Caco-2 (cell line): Measurements from ENCODE around the gene EPGN. TPM values are rescaled to one million over a fixed set of nuclear protein-coding genes. Genes with fewer than 3 reads are reported as not detected.

ENCODE experiments used
- BruUV-seq: library from RNA; stranded (reverse); fragments of 400-500 nt; replicated peaks from 2 replicates; lab custom pipeline; 2021; lab: Mats Ljungman, UMichigan
- CTCF ChIA-PET: fragments of 300-600 bp; sonication (Branson Sonifier 250); formaldehyde crosslinking; loops from one replicate; lab custom pipeline; 2022; ENCODE audit warnings: antibody characterized with exemption; lab: Charles Lee
- POLR2A ChIA-PET: fragments of 300-600 bp; sonication (Branson Sonifier 250); formaldehyde crosslinking; loops from one replicate; lab custom pipeline; 2022; ENCODE audit warnings: antibody characterized with exemption; lab: Charles Lee
- DNase-seq, 2 experiments: peaks; one replicate each; pipeline versions ENCODE4 v3.0.0 to v3.0.0-alpha.2; 2020 to 2022
- H3K27me3 ChIP-seq: replicated peaks from 2 replicates; pipeline ENCODE4 v1.6.0; 2011; ENCODE audit warnings: low read length; ENCODE audit not compliant: control insufficient read depth, insufficient read depth
- H3K36me3 ChIP-seq: 2 replicates; pipeline ENCODE4 v1.5.1; 2011; ENCODE audit warnings: low read length; ENCODE audit not compliant: control insufficient read depth, insufficient read depth
- H3K4me1 ChIP-seq: fragments of 250-450 bp; sonication (Bioruptor Pico); 2 replicates; pipeline ENCODE4 v1.5.1; 2020; ENCODE audit warnings: mild to moderate bottlenecking
- H3K4me3 ChIP-seq: 2 replicates; pipeline ENCODE4 v1.5.1; 2011; ENCODE audit warnings: low read depth, mild to moderate bottlenecking, control low read depth, low read length
- H3K9me3 ChIP-seq: fragments of 250-450 bp; sonication (Bioruptor Pico); 2 replicates; pipeline ENCODE4 v1.5.1; 2020; ENCODE audit warnings: mild to moderate bottlenecking, moderate library complexity
- H3K27ac Mint-ChIP-seq: one replicate; pipeline ENCODE4 v1.8.0; 2022; ENCODE audit warnings: mixed read lengths; ENCODE audit not compliant: unreplicated experiment
- H3K27me3 Mint-ChIP-seq: one replicate; pipeline ENCODE4 v1.8.0; 2022; ENCODE audit warnings: mixed read lengths; ENCODE audit not compliant: insufficient read depth, unreplicated experiment
- H3K36me3 Mint-ChIP-seq: one replicate; pipeline ENCODE4 v1.8.0; 2022; ENCODE audit warnings: mild to moderate bottlenecking, mixed read lengths; ENCODE audit not compliant: insufficient read depth, unreplicated experiment
- H3K4me1 Mint-ChIP-seq: one replicate; pipeline ENCODE4 v1.8.0; 2022; ENCODE audit warnings: low read depth, mixed read lengths; ENCODE audit not compliant: unreplicated experiment
- H3K4me3 Mint-ChIP-seq: one replicate; pipeline ENCODE4 v1.8.0; 2022; ENCODE audit warnings: mild to moderate bottlenecking, moderate library complexity, mixed read lengths; ENCODE audit not compliant: unreplicated experiment
- H3K9me3 Mint-ChIP-seq: one replicate; pipeline ENCODE4 v1.8.0; 2022; ENCODE audit warnings: mixed read lengths; ENCODE audit not compliant: unreplicated experiment
- CTCF ChIP-seq, 2 experiments: fragments of 200-600 bp in 1 of 2; IDR thresholded peaks; 1 replicate in 1 of 2; 2 replicates in 1 of 2; pipeline versions ENCODE4 v1.5.1 to v1.8.0; 2011 to 2022; ENCODE audit warnings: antibody characterized with exemption in 1 of 2, control low read depth in 1 of 2, inconsistent platforms in 1 of 2, low read depth in 1 of 2, low read length in 1 of 2, mild to moderate bottlenecking in 1 of 2, moderate library complexity in 1 of 2; ENCODE audit not compliant: insufficient read depth in 1 of 2, severe bottlenecking in 1 of 2, unreplicated experiment in 1 of 2
- intact Hi-C: fragments of 100-400 bp; cut with micrococcal nuclease; formaldehyde crosslinking; loops from one replicate; pipeline ENCODE4 v1.10.0; 2022; ENCODE audit not compliant: unreplicated experiment
- total RNA-seq: library from RNA; stranded (reverse); gene quantifications from 2 replicates; pipeline ENCODE4 v1.2.3, GENCODE V29; 2022

EPGN gene
- total RNA-seq, 1 experiment from 2014 or later: not detected

GRCh38 chr4:74279716-74280115 is 28.6 kb upstream of the EPGN start:
- ChIA-PET CTCF (no interaction called here), POLR2A (no interaction called here)
- BruUV-seq: no TSS peak

GRCh38 chr4:74282926-74283325 is 25.3 kb upstream of the EPGN start:
- H3K4me3 ChIP-seq: no peak overlapping the region

More at GRCh38 chr4:74279716-74280115, 28.6 kb upstream of the EPGN start:
- Mint-ChIP-seq H3K4me3 (no peak overlapping the region), H3K27ac (no peak overlapping the region), H3K4me1 (peaks cover 11% of the 10 kb centered on the region), H3K9me3 (no peaks in the 10 kb centered on the region), H3K27me3 (no peaks in the 10 kb centered on the region), H3K36me3 (no peaks in the 10 kb centered on the region)
- no peak for TF ChIP-seq CTCF (IDR thresholded peaks at IDR 0.05; ENCODE audit: insufficient read depth in 1 of 2, low read depth in 1 of 2, low read length in 1 of 2, severe bottlenecking in 1 of 2, unreplicated experiment in 1 of 2)
- DNase-seq: no peak
- Histone ChIP-seq H3K4me3 (no peak overlapping the region), H3K4me1 (no peaks in the 10 kb centered on the region), H3K9me3 (no peaks in the 10 kb centered on the region), H3K27me3 (no peaks in the 10 kb centered on the region), H3K36me3 (no peaks in the 10 kb centered on the region)
- intact Hi-C loops: no loop called here

DNA sequence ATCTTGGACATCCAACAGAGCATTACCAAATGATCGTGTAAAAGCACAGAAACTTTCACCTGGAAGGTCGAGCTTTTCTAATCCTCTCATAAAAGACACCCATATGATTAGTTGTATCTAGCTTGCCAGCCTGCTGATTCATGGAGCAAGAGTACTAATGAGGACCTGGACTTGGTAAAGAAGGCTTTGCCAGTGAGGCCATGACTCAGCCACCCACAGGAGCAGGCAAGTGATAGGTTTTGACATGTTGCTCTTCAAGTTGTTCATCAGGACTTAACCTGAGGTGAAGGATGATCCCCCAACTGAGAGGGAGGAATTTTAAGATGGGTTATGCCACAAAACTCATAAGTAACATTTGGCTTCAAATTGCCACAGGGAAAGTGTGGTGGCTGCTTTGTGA is 24.7 kb upstream of the EPGN start:
- H3K36me3 Mint-ChIP-seq: no peaks in the 10 kb centered on the region
- intact Hi-C loops: no loop called here
- H3K4me1 ChIP-seq: no peaks in the 10 kb centered on the region
- BruUV-seq: no TSS peak
- peaks cover 11% of the 10 kb centered on the region for H3K4me1 Mint-ChIP-seq
- DNase-seq: no peak
- no peak overlapping the region for H3K4me3 ChIP-seq
- POLR2A ChIA-PET: no interaction called here
- CTCF ChIA-PET: no interaction called here
- no peak for TF ChIP-seq CTCF (IDR thresholded peaks at IDR 0.05; ENCODE audit: insufficient read depth in 1 of 2, low read depth in 1 of 2, low read length in 1 of 2, severe bottlenecking in 1 of 2, unreplicated experiment in 1 of 2)
- H3K27me3 Mint-ChIP-seq: no peaks in the 10 kb centered on the region
- no peaks in the 10 kb centered on the region for H3K9me3 ChIP-seq
- H3K36me3 ChIP-seq: no peaks in the 10 kb centered on the region
- H3K4me3 Mint-ChIP-seq: no peak overlapping the region
- no peak overlapping the region for H3K27ac Mint-ChIP-seq
- H3K27me3 ChIP-seq: no peaks in the 10 kb centered on the region
- H3K9me3 Mint-ChIP-seq: no peaks in the 10 kb centered on the region

More at GRCh38 chr4:74282926-74283325, 25.3 kb upstream of the EPGN start:
- BruUV-seq: no TSS peak
- no peaks in the 10 kb centered on the region for H3K9me3 Mint-ChIP-seq
- no peaks in the 10 kb centered on the region for H3K27me3 ChIP-seq
- H3K4me3 Mint-ChIP-seq: no peak overlapping the region
- H3K9me3 ChIP-seq: no peaks in the 10 kb centered on the region
- H3K4me1 ChIP-seq: no peaks in the 10 kb centered on the region
- CTCF ChIA-PET: no interaction called here
- intact Hi-C loops: no loop called here
- POLR2A ChIA-PET: no interaction called here
- no peaks in the 10 kb centered on the region for H3K36me3 ChIP-seq
- H3K27ac Mint-ChIP-seq: no peak overlapping the region
- peaks cover 11% of the 10 kb centered on the region for H3K4me1 Mint-ChIP-seq
- DNase-seq: no peak
- no peaks in the 10 kb centered on the region for H3K27me3 Mint-ChIP-seq
- no peak for TF ChIP-seq CTCF (IDR thresholded peaks at IDR 0.05; ENCODE audit: insufficient read depth in 1 of 2, low read depth in 1 of 2, low read length in 1 of 2, severe bottlenecking in 1 of 2, unreplicated experiment in 1 of 2)
- H3K36me3 Mint-ChIP-seq: no peaks in the 10 kb centered on the region
